LNCAP (cell line): ENCODE results near the gene DSN1.

Experiments
- CTCF ChIP-seq: fragments of 450-650 bp; IDR thresholded peaks from 2 replicates; pipeline ENCODE4 v1.5.1; 2017; ENCODE audit warnings: mild to moderate bottlenecking

DSN1 gene

GRCh38 chr20:36793294-36794115 lies 19.9 kb upstream of the DSN1 start:
- no peak for TF ChIP-seq CTCF

- no peak; the same call in 1 of the 2 replicates for TF ChIP-seq CTCF
Observed at GRCh38 chr20:36792422-36792821, 18.9 kb upstream of the DSN1 start.

GRCh38 chr20:36791862-36792261 lies 18.3 kb upstream of the DSN1 start:
- TF ChIP-seq CTCF = no peak

- TF ChIP-seq CTCF = no peak
Observed at GRCh38 chr20:36786663-36787062, 13.1 kb upstream of the DSN1 start.

- TF ChIP-seq CTCF = no peak
Observed at GRCh38 chr20:36786246-36786645, 12.7 kb upstream of the DSN1 start.

- TF ChIP-seq CTCF = no peak
Observed at GRCh38 chr20:36785308-36785707, 11.7 kb upstream of the DSN1 start.

- TF ChIP-seq CTCF = no peak
Observed at GRCh38 chr20:36784900-36785299, 11.3 kb upstream of the DSN1 start.
